Measurements from ENCODE around the gene CMYA5.

- TF ChIP-seq CTCF (IDR thresholded peaks at IDR 0.05): no peak
- no peak for TF ChIP-seq POLR2A (IDR thresholded peaks at IDR 0.05)
These were observed 4.0 kb upstream of the CMYA5 start for GRCh38 chr5:79685627-79686026.

Measured in thyroid gland (tissue), 4 donors.